ENCODE measurements around the gene KIRREL3.

- no peak for TF ChIP-seq EP300 (IDR thresholded peaks at IDR 0.05; ENCODE audit: low read depth)
- no peak for TF ChIP-seq CTCF (IDR thresholded peaks at IDR 0.05)
- TF ChIP-seq POLR2A (IDR thresholded peaks at IDR 0.05), result no peak
- TF ChIP-seq POLR2AphosphoS5 (IDR thresholded peaks at IDR 0.05), result no peak
These were observed 51.3 kb downstream of the KIRREL3 start for GRCh38 chr11:126949066-126949891.
